Duodenal mucosa (tissue), 2 donors: ENCODE data around the gene NBPF26.
"Not testable (repeated sequence)": the region's sequence is repeated elsewhere in the genome, so short reads cannot be mapped to it uniquely, and the experiment has no call there.

Experiments
- H3K27ac ChIP-seq: one replicate; pipeline ENCODE4 v1.7.0; 2013; ENCODE audit warnings: low read depth, low read length
- H3K27me3 ChIP-seq, 2 donors: one replicate each; pipeline ENCODE4 v1.7.0; 2013; ENCODE audit warnings: low read length in 2 of 2, control low read depth in 1 of 2; ENCODE audit not compliant: insufficient read depth in 2 of 2, control insufficient read depth in 1 of 2
- H3K36me3 ChIP-seq, 2 donors: one replicate each; pipeline ENCODE4 v1.7.0; 2013; ENCODE audit warnings: low read length in 2 of 2, control low read depth in 1 of 2; ENCODE audit not compliant: insufficient read depth in 2 of 2, control insufficient read depth in 1 of 2
- H3K4me1 ChIP-seq, 2 donors: one replicate each; pipeline ENCODE4 v1.7.0; 2013; ENCODE audit warnings: low read length in 2 of 2, control low read depth in 1 of 2; ENCODE audit not compliant: insufficient read depth in 2 of 2, control insufficient read depth in 1 of 2
- H3K4me3 ChIP-seq, 2 donors: one replicate each; pipeline ENCODE4 v1.7.0; 2013; ENCODE audit warnings: low read length in 2 of 2, low read depth in 1 of 2
- H3K9ac ChIP-seq, 2 donors: one replicate each; pipeline ENCODE4 v1.7.0; 2013; ENCODE audit warnings: low read length in 2 of 2, low read depth in 1 of 2
- H3K9me3 ChIP-seq, 2 donors: one replicate each; pipeline ENCODE4 v1.7.0; 2013; ENCODE audit warnings: low read length in 2 of 2, control low read depth in 1 of 2; ENCODE audit not compliant: control insufficient read depth in 1 of 2

The NBPF26 gene

DNA sequence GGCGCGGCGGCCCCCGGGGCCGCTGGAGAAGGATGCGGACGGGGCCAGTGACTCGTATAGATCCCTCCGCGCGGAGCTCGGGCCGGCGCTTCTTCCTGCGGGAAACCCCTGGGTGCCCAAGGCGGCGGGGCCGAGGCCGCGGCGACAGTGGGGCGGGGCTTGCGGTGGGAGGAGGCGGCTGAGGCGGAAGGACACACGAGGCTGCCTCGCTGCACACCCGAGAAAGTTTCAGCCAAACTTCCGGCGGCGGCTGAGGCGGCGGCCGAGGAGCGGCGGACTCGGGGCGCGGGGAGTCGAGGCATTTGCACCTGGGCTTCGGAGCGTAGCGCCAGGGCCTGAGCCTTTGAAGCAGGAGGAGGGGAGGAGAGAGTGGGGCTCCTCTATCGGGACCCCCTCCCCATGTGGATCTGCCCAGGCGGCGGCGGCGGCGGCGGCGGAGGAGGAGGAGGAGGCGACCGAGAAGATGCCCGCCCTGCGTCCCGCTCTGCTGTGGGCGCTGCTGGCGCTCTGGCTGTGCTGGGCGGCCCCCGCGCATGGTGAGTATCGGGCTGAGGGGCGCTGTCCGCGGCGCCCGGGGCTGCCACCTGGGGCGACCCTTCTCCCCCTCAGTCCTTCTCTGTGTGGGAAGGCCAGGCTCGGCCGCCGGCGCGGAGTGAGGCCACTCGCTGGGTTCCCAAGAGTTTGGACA is at the start of gene NBPF26:
TSS of gene NBPF26 (plus strand) at position 231 of the 688 bp plus-strand sequence.
- H3K27me3 ChIP-seq, H3K9me3 ChIP-seq, H3K36me3 ChIP-seq, H3K4me1 ChIP-seq: not testable (repeated sequence)
- H3K9ac ChIP-seq = peak within 1 kb of the TSS in 1 of 2 donors; percentile 43
- H3K27ac ChIP-seq = peak within 1 kb of the TSS; percentile 42
- H3K4me3 ChIP-seq = peak within 1 kb of the TSS; percentile 50 to 66

DNA sequence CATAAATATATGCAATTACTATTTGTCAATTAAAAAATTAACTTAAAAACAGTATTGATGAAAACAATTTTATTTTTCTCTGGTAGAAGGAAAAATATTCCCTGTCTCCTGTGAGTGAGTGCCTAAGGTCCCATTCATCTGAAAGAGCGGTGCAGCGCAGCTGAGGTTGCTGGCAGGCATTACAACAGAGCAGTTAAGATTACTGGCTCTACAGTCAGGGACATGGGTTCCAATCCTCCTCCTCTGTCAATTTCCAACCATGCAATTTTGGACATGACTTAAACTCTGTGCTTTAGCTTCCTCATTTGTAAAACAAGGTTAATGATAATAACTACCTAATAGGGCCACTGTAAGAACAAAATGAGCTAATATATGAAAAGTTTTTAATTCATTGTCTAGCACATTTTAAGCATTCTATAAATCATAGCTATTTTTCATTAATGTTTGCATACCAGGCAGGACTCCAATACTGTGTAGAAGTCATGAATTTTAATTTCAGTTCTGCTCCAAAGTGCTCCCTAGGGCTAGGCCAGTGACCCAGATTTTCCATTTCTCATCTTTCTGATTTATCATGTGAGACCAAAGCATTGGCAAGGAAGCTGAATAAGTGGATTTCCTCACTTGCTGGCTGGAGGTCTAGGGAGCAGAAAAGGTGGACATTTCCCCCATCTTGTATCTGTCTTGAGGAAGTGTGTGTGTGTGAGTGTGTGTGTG is 43.5 kb upstream of the NBPF26 start:
- H3K27ac ChIP-seq, H3K9me3 ChIP-seq, H3K9ac ChIP-seq, H3K27me3 ChIP-seq, H3K36me3 ChIP-seq, H3K4me1 ChIP-seq, H3K4me3 ChIP-seq: not testable (repeated sequence)

GRCh38 chr1:120680938-120681337 is 42.8 kb upstream of the NBPF26 start:
- not testable (repeated sequence) for H3K27ac ChIP-seq, H3K4me3 ChIP-seq, H3K4me1 ChIP-seq, H3K9me3 ChIP-seq, H3K9ac ChIP-seq, H3K36me3 ChIP-seq, H3K27me3 ChIP-seq

GRCh38 chr1:120684397-120684796 is 39.3 kb upstream of the NBPF26 start:
- H3K9ac ChIP-seq, H3K27me3 ChIP-seq, H3K36me3 ChIP-seq, H3K4me3 ChIP-seq, H3K9me3 ChIP-seq, H3K27ac ChIP-seq, H3K4me1 ChIP-seq: not testable (repeated sequence)

DNA sequence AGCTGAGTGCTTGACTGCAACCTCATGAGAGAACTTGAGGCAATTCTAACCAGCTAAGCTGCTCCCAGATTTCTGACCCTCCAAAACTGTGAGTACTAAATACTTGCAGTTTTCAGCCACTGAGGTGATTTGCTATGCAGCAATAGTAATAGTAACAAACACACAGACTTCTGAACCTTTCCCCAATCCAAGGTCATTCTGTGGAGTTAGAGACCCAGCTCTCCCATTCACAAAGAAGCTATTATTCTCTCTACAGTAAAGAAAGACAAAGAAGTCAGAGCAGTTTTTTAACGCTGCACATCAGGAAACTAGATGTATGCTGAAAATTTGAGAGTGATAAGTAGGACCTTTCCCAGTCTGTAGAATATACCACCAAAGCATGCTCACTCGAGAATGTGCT is 38.1 kb upstream of the NBPF26 start:
- not testable (repeated sequence) for H3K4me3 ChIP-seq, H3K36me3 ChIP-seq, H3K4me1 ChIP-seq, H3K27me3 ChIP-seq, H3K9ac ChIP-seq, H3K9me3 ChIP-seq, H3K27ac ChIP-seq

DNA sequence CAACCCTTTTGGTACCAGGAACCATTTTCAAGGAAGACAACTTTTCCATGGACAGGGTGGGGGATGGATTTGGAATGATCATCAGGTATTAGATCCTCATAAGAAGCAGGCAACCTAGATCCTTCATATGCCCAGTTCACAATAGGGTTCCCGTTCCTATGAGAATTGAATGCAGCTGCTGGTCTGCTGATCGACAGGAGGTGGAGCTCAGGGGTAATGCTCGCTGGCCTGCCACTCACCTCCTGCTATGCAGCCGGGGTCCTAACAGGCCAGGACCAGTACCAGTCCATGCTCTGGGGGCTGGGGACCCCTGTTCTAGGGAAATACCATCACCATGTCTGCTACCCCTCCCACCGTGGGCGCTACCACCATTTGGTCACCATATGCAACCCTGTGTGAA is 36.5 kb upstream of the NBPF26 start:
- H3K4me1 ChIP-seq, H3K4me3 ChIP-seq, H3K36me3 ChIP-seq, H3K9ac ChIP-seq, H3K9me3 ChIP-seq, H3K27ac ChIP-seq, H3K27me3 ChIP-seq: not testable (repeated sequence)

DNA sequence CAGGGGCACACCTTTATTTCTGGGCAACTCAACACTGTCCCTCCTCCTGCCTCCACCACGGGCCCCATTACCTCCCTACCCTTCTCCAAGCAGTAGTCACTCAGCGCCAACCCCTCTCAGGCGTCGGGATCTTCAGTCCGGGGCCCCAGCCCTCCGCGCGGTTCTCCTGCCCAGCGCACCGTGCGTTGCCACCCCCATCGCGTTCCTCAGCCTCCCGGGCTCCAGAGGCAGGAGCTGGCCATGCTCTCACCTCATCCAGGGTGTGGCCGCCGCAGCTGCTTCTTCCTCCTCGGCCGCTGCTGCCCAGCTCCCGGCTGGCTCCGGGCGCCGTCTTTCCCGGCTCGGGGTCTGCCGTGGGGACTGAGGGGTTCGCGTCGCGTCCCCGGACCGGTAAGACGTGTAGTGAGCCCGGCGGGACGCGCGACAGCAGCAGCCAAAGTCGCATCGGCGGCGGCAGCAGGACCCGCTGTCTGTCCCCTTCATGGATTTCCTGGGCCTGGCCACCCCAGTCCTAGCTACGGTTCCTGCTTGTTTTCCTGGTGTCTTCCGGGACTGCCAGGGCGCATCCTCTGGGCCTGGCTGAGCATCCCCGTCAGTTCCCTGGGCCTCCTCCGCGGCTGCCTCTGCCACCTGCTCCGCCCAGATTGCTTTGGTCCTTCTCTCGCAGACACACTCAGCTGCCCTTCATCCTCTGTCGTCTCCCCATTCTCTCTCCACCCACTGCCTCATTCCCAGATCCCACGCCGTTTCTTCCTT is 22.8 kb upstream of the NBPF26 start:
- H3K9me3 ChIP-seq, H3K27me3 ChIP-seq, H3K27ac ChIP-seq, H3K4me1 ChIP-seq, H3K4me3 ChIP-seq, H3K9ac ChIP-seq, H3K36me3 ChIP-seq: not testable (repeated sequence)

DNA sequence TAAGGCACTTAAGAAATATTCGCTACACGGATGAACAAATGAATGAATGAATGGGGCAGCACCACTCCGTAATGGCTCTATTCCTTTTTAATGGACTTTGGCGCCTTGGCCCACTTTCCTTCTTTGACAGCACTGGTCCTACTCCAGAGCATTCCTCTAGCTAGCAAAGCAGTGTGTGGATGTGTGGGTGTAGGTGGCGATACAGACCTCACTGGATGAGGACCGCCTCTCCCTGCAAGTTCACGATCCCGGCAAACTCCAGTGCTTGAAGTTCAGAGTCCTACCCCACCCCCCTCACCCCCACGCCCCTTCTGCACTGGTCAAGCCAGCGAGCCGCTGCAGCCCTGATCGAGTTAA is 409 bp upstream of the NBPF26 start:
- not testable (repeated sequence) for H3K4me3 ChIP-seq, H3K9ac ChIP-seq

DNA sequence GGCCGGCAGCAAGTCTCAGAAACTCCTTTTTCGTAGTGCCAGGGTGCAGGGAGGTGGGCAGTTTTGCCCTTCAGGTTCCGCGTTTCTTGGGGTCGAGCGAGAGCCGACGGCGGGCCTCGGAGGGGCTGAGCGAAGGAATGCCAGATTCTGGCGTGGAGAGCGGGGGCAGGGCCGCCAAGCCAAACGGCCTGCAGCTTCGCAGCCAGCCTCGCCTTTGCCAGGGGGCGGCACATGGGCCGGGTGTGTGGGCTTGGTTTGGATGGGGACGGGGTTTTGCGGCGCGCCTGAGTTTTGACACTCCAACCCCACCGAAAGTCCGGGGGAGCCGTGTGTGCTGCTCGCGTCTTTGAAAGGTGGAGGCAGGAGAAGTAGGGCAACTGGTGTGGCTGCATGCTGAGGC is 762 bp downstream of the NBPF26 start:
- not testable (repeated sequence) for H3K9ac ChIP-seq, H3K27ac ChIP-seq, H3K36me3 ChIP-seq, H3K27me3 ChIP-seq, H3K9me3 ChIP-seq, H3K4me1 ChIP-seq
- peak overlapping the region; percentile 50 to 66 for H3K4me3 ChIP-seq

More for the DNA sequence above, 409 bp upstream of the NBPF26 start:
- not testable (repeated sequence) for H3K4me1 ChIP-seq, H3K27ac ChIP-seq, H3K9me3 ChIP-seq, H3K27me3 ChIP-seq, H3K36me3 ChIP-seq

GRCh38 chr1:120728811-120729210 is 5.1 kb downstream of the NBPF26 start:
- not testable (repeated sequence) for H3K27ac ChIP-seq, H3K4me1 ChIP-seq, H3K9me3 ChIP-seq

More at GRCh38 chr1:120728811-120729210, 5.1 kb downstream of the NBPF26 start:
- not testable (repeated sequence) for H3K4me3 ChIP-seq, H3K27me3 ChIP-seq, H3K36me3 ChIP-seq, H3K9ac ChIP-seq
